ENCODE results near the gene TEX19.

GRCh38 chr17:82400206-82400605, 41.2 kb downstream of the TEX19 start:
- TF ChIP-seq EZH2 (IDR thresholded peaks at IDR 0.05; ENCODE audit: low read depth, unreplicated experiment) (no peak), EZH2phosphoT487 (IDR thresholded peaks at IDR 0.05; ENCODE audit: unreplicated experiment) (no peak), REST (IDR thresholded peaks at IDR 0.05; ENCODE audit: unreplicated experiment) (no peak), CTCF (conservative IDR thresholded peaks at IDR 0.05; ENCODE audit: low read depth in 2 of 2) (no peak), STAT1 (IDR thresholded peaks at IDR 0.05; ENCODE audit: unreplicated experiment) (no peak), ETS1 (IDR thresholded peaks at IDR 0.05) (no peak)

Data from GM23338 (cell line).